ENCODE data around the gene MAPRE3.
"Not testable (repeated sequence)": the region's sequence is repeated elsewhere in the genome, so short reads cannot be mapped to it uniquely, and the experiment has no call there.

Gene MAPRE3

DNA sequence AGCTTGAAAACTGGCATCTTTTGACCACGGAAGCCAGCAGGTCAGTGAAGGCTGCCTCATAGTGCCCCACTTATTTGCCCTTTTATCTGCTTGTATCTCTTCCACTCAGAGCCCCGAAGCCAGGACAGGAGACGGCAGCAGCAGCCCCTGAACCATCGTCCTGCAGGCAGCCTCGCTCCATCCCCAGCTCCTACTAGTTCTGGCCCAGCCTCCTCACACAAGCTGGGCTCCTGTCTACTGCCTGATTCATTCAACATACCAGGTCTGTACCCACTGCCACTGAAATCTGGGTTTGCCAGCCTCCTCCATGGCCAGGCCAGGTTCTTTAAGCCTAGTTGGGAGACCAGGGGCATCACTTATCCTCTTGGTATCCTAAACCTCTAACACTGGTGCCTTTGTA, 96.9 kb downstream of the MAPRE3 start:
- DNase-seq (ENCODE audit: low read depth in 2 of 3, low spot score in 1 of 3): no peak

- DNase-seq (ENCODE audit: low read depth in 2 of 3, low spot score in 1 of 3): no peak
Measured at GRCh38 chr2:27069436-27069835, 99.0 kb downstream of the MAPRE3 start.

GRCh38 chr2:27069961-27070618, 99.7 kb downstream of the MAPRE3 start:
- DNase-seq (ENCODE audit: low read depth in 2 of 3, low spot score in 1 of 3): no peak

DNA sequence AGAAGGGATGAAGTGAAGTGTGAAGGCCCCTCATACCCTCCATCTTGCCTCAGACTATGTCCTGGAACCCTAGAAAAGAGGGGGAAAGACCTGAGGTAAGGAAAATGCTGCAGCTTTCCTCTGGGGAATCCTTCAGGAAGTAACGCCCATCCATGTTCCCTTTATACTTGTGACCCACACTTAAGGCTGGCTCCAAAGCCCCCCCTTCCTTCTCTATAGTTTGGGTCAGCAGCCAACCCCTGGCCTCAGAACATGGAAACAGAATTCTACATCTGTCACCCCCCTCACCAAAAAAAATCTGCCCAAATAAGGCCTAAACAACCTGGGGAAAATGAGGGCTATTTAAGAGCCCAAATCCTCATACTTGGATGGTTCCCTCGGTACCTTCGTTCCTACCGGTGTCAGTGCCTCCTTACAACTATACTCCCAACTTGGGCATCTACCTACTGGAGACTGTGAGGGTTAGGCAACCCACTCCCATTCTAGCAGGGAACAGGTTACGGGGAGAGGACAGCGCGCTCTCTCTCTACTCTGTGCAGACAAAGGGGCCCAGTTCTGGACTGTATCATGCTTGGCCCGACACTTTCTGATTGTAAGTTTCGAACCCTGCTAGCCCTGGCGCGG, 100.3 kb downstream of the MAPRE3 start:
- DNase-seq (ENCODE audit: low read depth in 2 of 3, low spot score in 1 of 3): no peak

- DNase-seq (ENCODE audit: low read depth in 2 of 3, low spot score in 1 of 3): peak; percentile 78 to 85 (median 82)
Measured at GRCh38 chr2:27071277-27071989, 101.0 kb downstream of the MAPRE3 start, which contains the start of gene OST4. OST4 (minus strand) TSS chr2:27071654.

DNA sequence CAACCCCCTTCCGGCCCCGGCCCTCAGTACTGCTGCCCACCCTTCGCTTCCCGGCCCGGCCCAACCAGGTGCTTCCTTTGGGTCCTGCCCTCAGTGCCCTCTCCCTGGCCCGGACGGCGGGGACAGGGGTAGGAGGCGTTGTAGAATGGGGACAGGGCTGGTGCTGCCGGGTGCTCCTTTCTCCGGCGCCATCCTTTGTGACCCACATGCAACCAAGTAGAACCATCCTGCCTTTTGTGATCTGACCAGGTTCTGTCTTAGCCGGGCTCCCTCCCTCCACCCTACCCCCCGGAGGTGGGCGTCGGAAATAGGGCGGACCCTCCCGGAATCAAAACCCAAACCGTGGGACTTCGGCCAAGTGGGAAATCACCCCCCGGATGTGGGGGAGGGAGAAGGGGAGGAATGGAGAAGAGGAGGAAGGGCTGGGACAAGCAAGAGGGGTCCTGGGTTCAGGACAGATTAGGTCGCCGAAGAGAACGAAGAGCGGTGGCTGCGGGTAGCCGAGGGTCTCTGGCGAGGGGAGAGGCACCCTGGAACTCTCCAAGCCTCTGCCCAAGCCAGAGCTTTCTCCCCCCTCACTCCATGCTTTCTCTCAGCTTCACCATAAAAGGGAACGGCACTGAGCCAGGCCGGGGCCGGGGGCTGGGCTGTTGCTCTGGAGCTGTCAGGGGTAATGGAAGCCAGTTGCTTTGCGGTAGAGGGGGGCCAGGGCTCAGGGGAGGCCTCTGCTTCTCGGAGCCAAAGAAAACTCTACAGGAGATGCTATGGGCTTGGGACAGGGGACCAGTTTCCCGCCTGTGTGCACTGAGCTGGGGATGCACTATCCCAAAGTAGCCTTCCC, 101.8 kb downstream of the MAPRE3 start:
- peak in 2 of 3 donors; percentile 41 to 49 for DNase-seq (ENCODE audit: low read depth in 2 of 3, low spot score in 1 of 3)

DNA sequence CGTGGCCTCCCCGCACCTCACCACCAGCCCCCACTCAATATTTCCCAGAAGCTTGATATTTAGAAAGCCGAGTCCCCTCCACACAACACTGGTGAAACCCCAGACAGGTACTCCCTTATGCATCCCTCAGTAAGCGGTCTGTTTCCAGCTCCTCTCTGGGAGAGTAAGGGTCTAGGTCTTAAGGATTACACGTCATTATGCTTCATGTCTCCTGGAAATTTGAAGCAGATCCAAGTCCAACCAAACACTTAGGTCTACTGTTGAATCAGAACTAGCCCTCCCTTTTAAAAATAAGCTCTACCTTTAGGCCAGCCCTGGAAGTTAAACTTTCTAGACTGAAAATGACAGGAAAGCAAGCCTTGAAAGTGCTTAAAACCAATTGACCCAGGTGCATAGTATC, 102.5 kb downstream of the MAPRE3 start:
- no peak for DNase-seq (ENCODE audit: low read depth in 2 of 3, low spot score in 1 of 3)

GRCh38 chr2:27073782-27074181, 103.3 kb downstream of the MAPRE3 start:
- no peak for DNase-seq (ENCODE audit: low read depth in 2 of 3, low spot score in 1 of 3)

GRCh38 chr2:27074738-27075565, 104.5 kb downstream of the MAPRE3 start:
- peak in 1 of 3 donors; percentile 26 for DNase-seq (ENCODE audit: low read depth in 2 of 3, low spot score in 1 of 3)

- DNase-seq (ENCODE audit: low read depth in 2 of 3, low spot score in 1 of 3): not testable (repeated sequence)
Measured at GRCh38 chr2:27075566-27075871, 105.1 kb downstream of the MAPRE3 start.

- DNase-seq (ENCODE audit: low read depth in 2 of 3, low spot score in 1 of 3): no peak
Measured at GRCh38 chr2:27076323-27076722, 105.9 kb downstream of the MAPRE3 start.

Measured in stimulated activated CD4-positive, alpha-beta T cell treated with anti-CD3 and anti-CD28 coated beads, Interleukin-12 subunit alpha, Interleukin-12 subunit beta, amount 100 ng/mL, for 48 hours (primary cell).